ENCODE results near the gene ANKH.
"Not testable (repeated sequence)": the region's sequence is repeated elsewhere in the genome, so short reads cannot be mapped to it uniquely, and the experiment has no call there.

Gene ANKH

GRCh38 chr5:14851999-14852526 lies 19.5 kb downstream of the ANKH start:
- ATAC-seq (no peak), DNase-seq (no peak)
- H3K27ac Mint-ChIP-seq: no peak overlapping the region
- H3K9me3 Mint-ChIP-seq: no peaks in the 10 kb centered on the region
- no peak overlapping the region for H3K4me3 Mint-ChIP-seq
- peaks cover 14% of the 10 kb centered on the region for H3K4me1 Mint-ChIP-seq
- no peaks in the 10 kb centered on the region for H3K27me3 Mint-ChIP-seq

GRCh38 chr5:14851597-14851996 lies 20.0 kb downstream of the ANKH start:
- H3K27me3 Mint-ChIP-seq: no peaks in the 10 kb centered on the region
- no peak overlapping the region for H3K27ac Mint-ChIP-seq
- ATAC-seq: no peak
- H3K4me1 Mint-ChIP-seq: peaks cover 11% of the 10 kb centered on the region
- no peak for DNase-seq
- H3K4me3 Mint-ChIP-seq: no peak overlapping the region
- H3K9me3 Mint-ChIP-seq: no peaks in the 10 kb centered on the region

- ATAC-seq: no peak
- Mint-ChIP-seq H3K9me3 (no peaks in the 10 kb centered on the region), H3K27me3 (no peaks in the 10 kb centered on the region), H3K4me1 (peaks cover 9% of the 10 kb centered on the region), H3K27ac (no peak overlapping the region), H3K4me3 (no peak overlapping the region)
- no peak for DNase-seq
Measured at GRCh38 chr5:14851050-14851419, 20.5 kb downstream of the ANKH start.

GRCh38 chr5:14850419-14851049 lies 21.0 kb downstream of the ANKH start:
- no peaks in the 10 kb centered on the region for H3K9me3 Mint-ChIP-seq
- ATAC-seq: no peak
- no peak for DNase-seq
- H3K4me1 Mint-ChIP-seq: peaks cover 9% of the 10 kb centered on the region
- H3K4me3 Mint-ChIP-seq: no peak overlapping the region
- H3K27ac Mint-ChIP-seq: no peak overlapping the region
- no peaks in the 10 kb centered on the region for H3K27me3 Mint-ChIP-seq

- DNase-seq: no peak
- H3K27me3 Mint-ChIP-seq: no peaks in the 10 kb centered on the region
- no peaks in the 10 kb centered on the region for H3K9me3 Mint-ChIP-seq
- ATAC-seq: no peak
- no peak overlapping the region for H3K27ac Mint-ChIP-seq
- H3K4me1 Mint-ChIP-seq: peaks cover 2% of the 10 kb centered on the region
- H3K4me3 Mint-ChIP-seq: no peak overlapping the region
Measured at GRCh38 chr5:14849516-14850294, 21.9 kb downstream of the ANKH start.

GRCh38 chr5:14848942-14849341 lies 22.6 kb downstream of the ANKH start:
- not testable (repeated sequence) for H3K4me3 Mint-ChIP-seq, H3K27me3 Mint-ChIP-seq, H3K9me3 Mint-ChIP-seq, H3K4me1 Mint-ChIP-seq, ATAC-seq, DNase-seq, H3K27ac Mint-ChIP-seq

- no peak overlapping the region for H3K4me3 Mint-ChIP-seq
- no peak for DNase-seq
- no peaks in the 10 kb centered on the region for H3K27me3 Mint-ChIP-seq
- H3K9me3 Mint-ChIP-seq: no peaks in the 10 kb centered on the region
- no peaks in the 10 kb centered on the region for H3K4me1 Mint-ChIP-seq
- ATAC-seq: no peak
- no peak overlapping the region for H3K27ac Mint-ChIP-seq
Measured at GRCh38 chr5:14848385-14848784, 23.2 kb downstream of the ANKH start.

- DNase-seq (no peak), ATAC-seq (no peak)
- no peaks in the 10 kb centered on the region for H3K4me1 Mint-ChIP-seq
- H3K27me3 Mint-ChIP-seq: no peaks in the 10 kb centered on the region
- no peak overlapping the region for H3K4me3 Mint-ChIP-seq
- peak overlapping the region in 1 of 2 donors; percentile 76 for H3K27ac Mint-ChIP-seq
- H3K9me3 Mint-ChIP-seq: no peaks in the 10 kb centered on the region
Measured at GRCh38 chr5:14847471-14847870, 24.1 kb downstream of the ANKH start.

GRCh38 chr5:14842117-14842516 lies 29.5 kb downstream of the ANKH start:
- H3K27me3 Mint-ChIP-seq: no peaks in the 10 kb centered on the region
- ATAC-seq (no peak), DNase-seq (no peak)
- no peaks in the 10 kb centered on the region for H3K9me3 Mint-ChIP-seq
- H3K27ac Mint-ChIP-seq: no peak overlapping the region
- H3K4me1 Mint-ChIP-seq: no peaks in the 10 kb centered on the region
- H3K4me3 Mint-ChIP-seq: no peak overlapping the region

GRCh38 chr5:14840624-14841023 lies 31.0 kb downstream of the ANKH start:
- H3K27ac Mint-ChIP-seq: no peak overlapping the region
- H3K4me1 Mint-ChIP-seq: peaks cover 2% of the 10 kb centered on the region
- no peaks in the 10 kb centered on the region for H3K27me3 Mint-ChIP-seq
- H3K9me3 Mint-ChIP-seq: no peaks in the 10 kb centered on the region
- no peak overlapping the region for H3K4me3 Mint-ChIP-seq
- DNase-seq (no peak), ATAC-seq (no peak)

- Mint-ChIP-seq H3K4me3 (no peak overlapping the region), H3K27me3 (no peaks in the 10 kb centered on the region), H3K27ac (no peak overlapping the region), H3K4me1 (peaks cover 13% of the 10 kb centered on the region), H3K9me3 (no peaks in the 10 kb centered on the region)
- no peak for DNase-seq
- no peak for ATAC-seq
Measured at GRCh38 chr5:14838396-14839319, 32.9 kb downstream of the ANKH start.

- not testable (repeated sequence) for H3K9me3 Mint-ChIP-seq, H3K27me3 Mint-ChIP-seq
- H3K4me1 Mint-ChIP-seq: peaks cover 13% of the 10 kb centered on the region
Measured at GRCh38 chr5:14837423-14838122, 34.0 kb downstream of the ANKH start.

GRCh38 chr5:14834584-14835550 lies 36.7 kb downstream of the ANKH start:
- ATAC-seq: no peak
- peak overlapping the region in 1 of 2 donors; percentile 46 for H3K27ac Mint-ChIP-seq
- H3K4me1 Mint-ChIP-seq: peaks cover 24% of the 10 kb centered on the region
- DNase-seq: no peak
- no peak overlapping the region for H3K4me3 Mint-ChIP-seq
- no peaks in the 10 kb centered on the region for H3K27me3 Mint-ChIP-seq
- H3K9me3 Mint-ChIP-seq: no peaks in the 10 kb centered on the region

More at GRCh38 chr5:14837423-14838122, 34.0 kb downstream of the ANKH start:
- not testable (repeated sequence) for ATAC-seq, H3K27ac Mint-ChIP-seq, H3K4me3 Mint-ChIP-seq, DNase-seq

GRCh38 chr5:14834062-14834461 lies 37.5 kb downstream of the ANKH start:
- Mint-ChIP-seq H3K27me3 (no peaks in the 10 kb centered on the region), H3K27ac (no peak overlapping the region), H3K4me1 (peaks cover 32% of the 10 kb centered on the region), H3K4me3 (no peak overlapping the region), H3K9me3 (no peaks in the 10 kb centered on the region)
- ATAC-seq (no peak), DNase-seq (no peak)
